PC-3 (cell line): ENCODE results near the gene MTA1. TPM values are rescaled to one million over a fixed set of nuclear protein-coding genes. Genes with fewer than 3 reads are reported as not detected.

ENCODE experiments used
- ATAC-seq: fragments of 200-7000 bp; cut with Tn5 transposase; 2 replicates; pipeline ENCODE4 v1.9.1; 2020; ENCODE audit warnings: mild to moderate bottlenecking, moderate library complexity
- Bru-seq: library from RNA; stranded (reverse); fragments of 400-500 nt; gene quantifications from one replicate; lab custom pipeline; 2021; lab: Mats Ljungman, UMichigan
- BruChase-seq, 2 experiments: library from RNA; stranded (reverse); fragments of 400-500 nt; gene quantifications; one replicate each; lab custom pipeline; 2021; lab: Mats Ljungman, UMichigan
- BruUV-seq: library from RNA; stranded (reverse); fragments of 400-500 nt; replicated peaks from 2 replicates; lab custom pipeline; 2021; lab: Mats Ljungman, UMichigan
- CTCF ChIA-PET: fragments of 300-600 bp; sonication (Branson Sonifier 250); formaldehyde crosslinking; loops from one replicate; lab custom pipeline; 2022; ENCODE audit warnings: antibody characterized with exemption; lab: Charles Lee
- POLR2A ChIA-PET: fragments of 300-600 bp; sonication (Branson Sonifier 250); formaldehyde crosslinking; loops from one replicate; lab custom pipeline; 2022; ENCODE audit warnings: antibody characterized with exemption; ENCODE audit not compliant: unreplicated experiment; lab: Charles Lee
- DNase-seq: peaks from one replicate; pipeline ENCODE4 v3.0.0-alpha.2; 2015
- H2AFZ ChIP-seq: fragments of 300-600 bp; sonication (generic); 2 replicates; pipeline ENCODE4 v1.6.0; 2016; ENCODE audit warnings: antibody characterized with exemption, low read length
- H3F3A ChIP-seq: fragments of 300-600 bp; sonication (generic); one replicate; pipeline ENCODE4 v1.6.0; 2017; ENCODE audit warnings: antibody characterized with exemption, low read length, control low read depth, mild to moderate bottlenecking; ENCODE audit not compliant: unreplicated experiment
- H3K27ac ChIP-seq: fragments of 300-600 bp; sonication (generic); 2 replicates; pipeline ENCODE4 v1.5.1; 2016; ENCODE audit warnings: mild to moderate bottlenecking, low read length
- H3K27me3 ChIP-seq: fragments of 300-600 bp; sonication (generic); 2 replicates; pipeline ENCODE4 v1.6.1; 2016; ENCODE audit warnings: low read length, mixed read lengths
- H3K36me3 ChIP-seq: fragments of 300-600 bp; sonication (generic); 2 replicates; pipeline ENCODE4 v1.6.1; 2016; ENCODE audit warnings: low read depth, mixed run types, low read length, mixed read lengths
- H3K4me1 ChIP-seq: fragments of 300-600 bp; sonication (generic); 2 replicates; pipeline ENCODE4 v1.5.1; 2016; ENCODE audit warnings: low read length; ENCODE audit not compliant: insufficient read depth
- H3K4me2 ChIP-seq: fragments of 300-600 bp; sonication (generic); 2 replicates; pipeline ENCODE4 v1.6.0; 2016; ENCODE audit warnings: low read length
- H3K4me3 ChIP-seq: fragments of 300-600 bp; sonication (generic); 2 replicates; pipeline ENCODE4 v1.5.1; 2016; ENCODE audit warnings: mild to moderate bottlenecking, low read length, mixed read lengths
- H3K79me2 ChIP-seq: fragments of 300-600 bp; sonication (generic); 2 replicates; pipeline ENCODE4 v1.6.1; 2017; ENCODE audit warnings: low read length, mixed read lengths
- H3K9ac ChIP-seq: fragments of 300-600 bp; sonication (generic); 2 replicates; pipeline ENCODE4 v1.6.0; 2016; ENCODE audit warnings: mild to moderate bottlenecking, low read length
- H3K9me2 ChIP-seq: fragments of 300-600 bp; sonication (generic); replicated peaks from 2 replicates; pipeline ENCODE4 v1.6.1; 2016; ENCODE audit warnings: mixed run types, low read length, mixed read lengths
- H3K9me3 ChIP-seq: fragments of 300-600 bp; sonication (generic); 2 replicates; pipeline ENCODE4 v1.6.1; 2016; ENCODE audit warnings: low read length, mixed read lengths
- H4K20me1 ChIP-seq: fragments of 300-600 bp; sonication (generic); 2 replicates; pipeline ENCODE4 v1.6.1; 2016; ENCODE audit warnings: low read length, mixed read lengths
- CTCF ChIP-seq: fragments of 300-600 bp; sonication (generic); conservative IDR thresholded peaks from 2 replicates; pipeline ENCODE4 v1.5.1; 2017; ENCODE audit warnings: antibody characterized with exemption, low read depth, mild to moderate bottlenecking, low read length
- EZH2 ChIP-seq: fragments of 300-600 bp; sonication (generic); IDR thresholded peaks from one replicate; pipeline ENCODE4 v1.6.1; 2017; ENCODE audit warnings: antibody characterized with exemption, mild to moderate bottlenecking, low read length; ENCODE audit not compliant: unreplicated experiment
- EZH2phosphoT487 ChIP-seq: fragments of 300-600 bp; sonication (generic); IDR thresholded peaks from 2 replicates; pipeline ENCODE4 v1.6.1; 2018; ENCODE audit warnings: mild to moderate bottlenecking, antibody characterized with exemption, low read length, borderline replicate concordance
- intact Hi-C: fragments of 100-400 bp; cut with micrococcal nuclease; formaldehyde crosslinking; loops from 2 replicates; pipeline ENCODE4 v1.9.0; 2023
- long read RNA-seq: library from polyadenylated mRNA; unstranded; transcript quantifications from one replicate; pipeline ENCODE4 v2.0.0, GENCODE V29; 2021; ENCODE audit not compliant: unreplicated experiment
- total RNA-seq: library from RNA; depleted of rRNA; stranded (reverse); fragments of >200 nt; gene quantifications from 2 replicates; pipeline ENCODE4 v1.2.3, GENCODE V29; 2014; rRNA removed

Gene MTA1
- total RNA-seq (82.3 and 102 TPM in 2 replicates), Bru-seq, nascent RNA (percentile 69 among the genes with signal in this experiment), BruChase-seq, experiment 1, labeled RNA remaining after a 6-hour chase (percentile 79 among the genes with signal in this experiment), BruChase-seq, experiment 2, labeled RNA remaining after a 2-hour chase (percentile 79 among the genes with signal in this experiment)
- long read RNA-seq, transcript MTA1-212 (2 exons, 700 nt) = major isoform, 36 of 154 reads
- long read RNA-seq, transcript MTA1-211 (3 exons, 842 nt) = minor isoform, 12 of 154 reads
- long read RNA-seq, transcript MTA1-202 (20 exons, 2,709 nt) = minor isoform, 13 of 154 reads
- long read RNA-seq, transcript MTA1-201 (21 exons, 2,876 nt) = minor isoform, 16 of 154 reads
- long read RNA-seq, partial matches to known transcripts = 49 of 154 reads
- long read RNA-seq, other reads (novel, unspliced or antisense) = 28 of 154 reads

- no peaks in the 10 kb centered on the region for H3F3A ChIP-seq
- H3K4me3 ChIP-seq = peak within 1 kb of the TSS; percentile 83
- no TSS peak for BruUV-seq
- H2AFZ ChIP-seq = peak within 1 kb of the TSS; percentile 87
- DNase-seq = peak; percentile 37
- H3K9me2 ChIP-seq = no peaks in the 10 kb centered on the region
- peaks cover 17% of the 10 kb centered on the region for H3K4me1 ChIP-seq
- H4K20me1 ChIP-seq = 0 out of 2 replicates have a peak, but pooled peaks cover 3% of the 10 kb centered on the region
- peak within 1 kb of the TSS; percentile 98 for H3K4me2 ChIP-seq
- no peaks in the 10 kb centered on the region for H3K27me3 ChIP-seq
- peak within 1 kb of the TSS; percentile 85 for H3K9ac ChIP-seq
- H3K79me2 ChIP-seq = peaks cover 48% of the 10 kb centered on the region
- ChIA-PET CTCF (no interaction called here), POLR2A (no interaction called here)
- peak; percentile 60 for ATAC-seq
- H3K36me3 ChIP-seq = no peaks in the 10 kb centered on the region
- no peaks in the 10 kb centered on the region for H3K9me3 ChIP-seq
- no peak within 1 kb of the TSS; the same call in 1 of the 2 replicates for H3K27ac ChIP-seq
- TF ChIP-seq EZH2phosphoT487 = no peak
- TF ChIP-seq CTCF = no peak
- TF ChIP-seq EZH2 = no peak
- intact Hi-C loops = no loop called here
Observed at GRCh38 chr14:105419195-105420091, at the start of gene MTA1. TSS of gene MTA1 (plus strand) at chr14:105419827. CDS start at chr14:105420036, 209 bp downstream.

- Histone ChIP-seq H3K79me2 (no peaks in the 10 kb centered on the region), H3K27me3 (no peaks in the 10 kb centered on the region), H3K27ac (no peak overlapping the region), H3K4me2 (no peak overlapping the region), H3K9me2 (no peaks in the 10 kb centered on the region), H3K9ac (no peak overlapping the region), H3K4me1 (no peaks in the 10 kb centered on the region), H3K4me3 (no peak overlapping the region), H3K9me3 (no peaks in the 10 kb centered on the region), H2AFZ (no peak overlapping the region), H4K20me1 (no peaks in the 10 kb centered on the region), H3K36me3 (no peaks in the 10 kb centered on the region), H3F3A (no peaks in the 10 kb centered on the region)
- ATAC-seq (peak; percentile 73), DNase-seq (peak; percentile 5)
- BruUV-seq = no TSS peak
- intact Hi-C loops = no loop called here
- CTCF ChIA-PET = interaction anchor here (0.6 kb wide), 2 partner anchors 115 to 170 kb away, joined by 3 read pairs; no protein-coding TSS in a partner anchor
- TF ChIP-seq EZH2phosphoT487 = no peak
- no peak for TF ChIP-seq CTCF
- TF ChIP-seq EZH2 = no peak
- POLR2A ChIA-PET = no interaction called here
Observed at GRCh38 chr14:105374389-105374788, 45.2 kb upstream of the MTA1 start.
